ENCODE data around the gene KIF1C. TPM values are rescaled to one million over a fixed set of nuclear protein-coding genes. Genes with fewer than 3 reads are reported as not detected.
"Not testable (repeated sequence)": the region's sequence is repeated elsewhere in the genome, so short reads cannot be mapped to it uniquely, and the experiment has no call there.

The KIF1C gene
- total RNA-seq, 1 donor from 2014 or later: 12.5 TPM

DNA sequence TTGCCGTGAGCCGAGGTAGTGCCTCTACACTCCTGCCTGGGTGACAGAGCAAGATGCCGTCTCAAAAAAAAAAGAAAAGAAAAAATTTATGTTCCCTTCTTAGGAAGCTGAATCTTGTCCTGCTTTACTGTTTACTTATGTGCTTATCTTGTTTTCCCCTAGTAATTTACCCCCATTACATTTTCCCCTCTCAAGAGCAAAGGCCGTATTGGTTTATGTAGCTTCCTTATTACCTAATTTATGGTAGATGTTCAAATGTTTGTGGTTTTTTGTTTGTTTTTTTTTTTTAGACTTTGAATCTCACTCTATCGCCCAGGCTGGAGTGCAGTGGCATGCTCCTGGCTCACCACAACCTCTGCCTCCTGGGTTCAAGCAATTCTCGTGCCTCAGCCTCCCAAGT, 47.7 kb downstream of the KIF1C start:
- DNase-seq: no peak

DNA sequence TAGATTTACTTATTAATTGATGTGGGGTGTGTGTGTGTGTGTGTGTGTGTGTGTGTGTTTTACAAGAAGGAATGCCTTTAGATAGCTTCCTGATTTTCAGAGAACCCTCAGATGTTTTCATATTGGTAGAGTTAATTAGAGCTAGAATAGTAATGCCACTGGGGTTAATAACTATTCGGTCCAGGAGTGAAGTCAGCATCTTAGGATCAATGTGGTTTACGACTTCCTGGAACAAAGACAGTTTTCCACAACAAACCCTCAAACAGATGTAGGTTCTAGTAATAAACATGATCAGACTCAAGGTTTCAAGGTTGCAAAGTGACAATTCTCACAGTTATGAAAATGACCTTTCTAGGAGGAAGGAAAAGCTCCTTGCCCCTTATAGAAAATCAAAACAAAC, 49.7 kb downstream of the KIF1C start:
- DNase-seq: no peak

DNA sequence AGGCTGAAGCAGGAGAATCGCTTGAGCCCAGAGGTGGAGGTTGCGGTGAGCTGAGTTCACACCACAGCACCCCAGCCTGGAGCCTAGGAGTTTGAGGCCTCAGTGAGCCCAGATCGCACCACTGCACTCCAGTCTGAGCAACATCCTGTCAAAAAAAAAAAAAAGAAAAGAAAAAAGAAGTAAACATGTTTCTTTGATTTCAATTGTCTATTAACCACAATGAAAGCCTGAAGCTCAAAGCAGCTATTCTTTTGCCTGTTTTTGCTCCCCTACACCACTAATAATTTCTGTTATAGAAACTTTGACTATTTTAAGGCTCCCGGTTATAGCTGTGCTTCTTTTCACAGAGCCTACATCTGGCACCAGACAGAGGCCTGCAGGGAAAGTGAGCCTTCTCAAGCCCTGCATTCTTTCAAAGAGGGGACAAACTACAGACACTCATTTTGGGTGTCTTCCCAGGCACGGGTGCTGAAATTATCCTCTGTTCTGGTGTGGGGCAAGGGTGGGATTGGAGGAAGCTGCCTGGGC, 51.6 kb downstream of the KIF1C start:
- no peak for DNase-seq

DNA sequence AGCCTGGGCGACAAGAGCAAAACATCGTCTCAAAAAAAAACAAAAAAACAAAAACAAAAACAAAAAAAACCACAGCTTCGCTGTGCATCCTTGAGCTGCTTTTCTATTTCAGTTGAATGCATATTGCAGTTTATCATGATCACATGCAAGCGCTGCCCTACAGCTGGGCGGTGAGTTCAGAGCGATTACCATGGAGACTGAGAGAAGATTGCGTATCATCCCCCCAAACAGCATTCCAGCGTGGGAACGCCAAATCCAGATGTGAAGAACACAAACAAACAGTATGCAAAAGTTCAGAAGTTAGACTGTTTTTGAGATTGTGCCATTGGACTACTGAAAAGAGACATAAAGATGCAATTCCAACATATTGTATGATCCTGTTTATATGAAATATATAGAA, 52.5 kb downstream of the KIF1C start:
- DNase-seq: no peak

DNA sequence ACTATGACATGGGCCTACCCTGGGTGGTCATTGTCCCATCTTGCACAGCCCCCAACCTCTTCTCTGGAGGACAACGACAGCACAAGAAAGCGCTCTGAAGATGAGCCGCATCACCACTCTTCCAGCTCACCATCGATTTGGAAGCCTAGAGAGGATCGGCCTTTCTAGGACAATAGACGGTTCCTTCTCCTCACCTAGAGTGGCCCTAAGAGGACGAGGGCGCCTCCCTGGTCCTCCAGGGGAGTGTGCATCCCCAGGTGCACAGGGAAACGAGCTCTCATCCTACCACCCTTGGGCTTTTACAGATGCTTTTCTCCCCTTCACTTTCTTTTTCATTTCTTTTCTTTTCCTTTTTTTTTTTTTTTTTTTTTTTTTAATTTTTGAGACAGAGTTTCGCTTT, 57.8 kb downstream of the KIF1C start:
- no peak for DNase-seq

DNA sequence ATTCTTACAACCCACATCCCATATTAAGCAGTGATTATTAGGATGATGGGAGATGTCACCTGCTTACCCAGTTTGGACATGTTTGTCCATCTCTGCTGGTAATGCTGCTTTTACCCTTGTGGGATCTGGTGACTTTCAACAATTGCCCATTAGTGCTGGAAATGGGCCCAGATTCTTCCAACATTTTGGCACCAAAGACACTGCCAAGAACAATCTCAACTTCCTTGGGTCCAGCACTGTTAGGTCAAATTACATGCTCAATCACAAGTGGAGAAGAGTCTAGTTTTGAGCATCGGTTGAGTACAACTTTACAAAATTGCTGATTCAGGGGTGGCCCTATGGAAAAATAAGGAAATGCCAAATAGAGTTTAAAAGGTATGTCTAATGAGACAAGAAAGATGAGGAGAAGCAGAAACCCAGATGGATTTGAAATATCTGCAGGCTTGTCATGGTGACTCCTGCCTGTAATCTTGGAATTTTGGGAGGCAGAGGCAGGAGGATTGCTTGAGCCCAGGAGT, 67.5 kb downstream of the KIF1C start:
- DNase-seq: no peak

DNA sequence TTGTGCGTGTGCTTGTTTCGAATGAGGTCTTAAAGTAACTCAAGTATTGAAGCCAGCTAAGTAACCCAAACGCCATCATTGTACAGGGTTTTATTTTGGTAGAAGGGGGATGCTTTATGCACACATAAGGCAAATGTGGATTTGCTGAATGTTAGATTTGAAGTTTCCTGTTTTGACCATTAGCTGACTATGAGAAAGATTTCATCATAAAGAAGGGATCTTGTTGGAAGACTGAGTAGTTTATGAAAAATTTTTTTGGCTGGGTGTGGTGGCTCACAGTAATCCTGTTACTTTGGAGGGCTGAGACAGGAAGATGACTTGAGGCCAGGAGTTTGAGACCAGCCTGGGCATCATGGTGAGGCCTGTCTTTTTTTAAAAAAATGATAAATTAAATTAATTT, 70.5 kb downstream of the KIF1C start:
- DNase-seq: no peak

DNA sequence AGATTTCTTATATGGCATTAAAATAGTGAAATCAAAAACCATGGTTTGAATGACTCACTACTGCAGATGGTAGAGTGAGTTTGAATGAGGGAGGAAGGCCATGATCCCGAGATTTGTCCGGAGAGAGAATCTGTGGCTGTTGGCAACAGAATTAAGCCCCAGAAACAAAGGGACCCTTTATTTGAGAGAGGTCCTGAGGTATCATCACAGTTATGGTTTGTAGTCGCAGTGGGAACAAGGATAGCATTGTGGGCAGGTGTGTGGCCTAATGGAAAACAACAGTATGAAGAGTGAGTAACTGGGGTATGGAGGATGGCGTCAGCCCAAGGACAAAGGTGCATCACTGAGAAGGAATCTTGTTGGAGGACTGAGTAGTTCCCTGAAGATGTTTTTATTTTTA, 72.0 kb downstream of the KIF1C start:
- no peak for DNase-seq

DNA sequence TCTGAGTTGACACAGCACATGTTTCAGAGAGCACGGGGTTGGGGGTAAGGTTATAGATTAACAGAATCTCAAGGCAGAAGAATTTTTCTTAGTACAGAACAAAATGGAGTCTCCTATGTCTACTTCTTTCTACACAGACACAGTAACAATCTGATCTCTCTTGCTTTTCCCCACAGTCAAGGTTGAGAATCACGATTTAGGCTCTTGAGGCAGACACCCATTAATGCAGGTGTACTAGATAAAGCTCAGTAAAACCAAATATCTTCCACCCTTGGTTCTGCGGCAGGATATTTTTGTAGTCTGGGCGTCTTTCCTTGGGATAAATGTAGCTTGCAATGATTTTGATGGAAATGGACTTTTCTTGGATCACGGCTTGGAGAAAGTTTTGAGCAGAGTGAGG, 77.7 kb downstream of the KIF1C start:
- DNase-seq: not testable (repeated sequence)

DNA sequence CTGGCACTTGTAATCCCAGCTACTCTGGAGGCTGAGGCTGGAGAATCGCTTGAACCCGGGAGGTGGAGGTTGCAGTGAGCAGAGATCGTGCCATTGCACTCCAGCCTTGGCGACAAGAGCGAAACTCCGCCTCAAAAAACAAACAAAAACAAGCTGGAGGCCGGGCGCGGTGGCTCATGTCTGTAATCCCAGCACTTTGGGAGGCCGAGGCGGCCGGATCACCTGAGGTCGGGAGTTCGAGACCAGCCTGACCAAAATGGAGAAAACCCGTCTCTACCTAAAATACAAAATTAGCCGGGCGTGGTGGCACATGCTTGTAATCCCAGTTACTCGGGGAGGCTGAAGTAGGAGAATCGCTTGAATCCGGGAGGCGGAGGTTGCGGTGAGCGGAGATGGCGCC, 79.5 kb downstream of the KIF1C start:
- DNase-seq: not testable (repeated sequence)

DNA sequence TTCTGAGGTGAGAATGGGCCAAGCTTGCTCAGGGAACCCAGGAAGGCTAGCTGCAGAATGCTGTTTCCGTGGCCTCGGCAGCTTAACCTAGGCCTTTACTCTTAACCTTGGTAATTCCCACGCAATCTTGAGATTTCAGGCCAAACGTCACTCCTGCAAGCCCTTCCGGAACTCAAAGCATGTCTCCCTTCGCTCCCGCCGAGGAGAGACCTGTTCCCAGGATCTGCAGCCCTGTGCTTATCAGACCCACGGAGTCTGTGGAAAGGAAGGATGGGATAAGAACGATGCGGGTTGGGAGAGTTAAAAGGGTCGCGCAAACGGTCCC, 80.0 kb downstream of the KIF1C start:
- DNase-seq: no peak

Small RNA genes lying within 50 kb of the gene (small RNA-seq; reads per million reads assigned to genes)
- gene MIR6864 (0.09 reads per million), gene MIR6865 (not detected)

Other genes starting within 250 kb of the KIF1C start
- gene TM4SF5, start 226.1 kb upstream of the KIF1C start, total RNA-seq: not detected
- 0.62 TPM for gene VMO1, start 211.6 kb upstream of the KIF1C start, total RNA-seq
- not detected for gene GLTPD2, start 209.0 kb upstream of the KIF1C start, total RNA-seq
- gene PSMB6, start 201.8 kb upstream of the KIF1C start, total RNA-seq: 64.4 TPM
- 6.1 TPM for gene PLD2, start 190.8 kb upstream of the KIF1C start, total RNA-seq
- gene MINK1, start 164.6 kb upstream of the KIF1C start, total RNA-seq: 18.4 TPM
- gene C17orf107, start 98.4 kb upstream of the KIF1C start, total RNA-seq: 6.9 TPM
- 0.62 TPM for gene CHRNE, start 94.9 kb upstream of the KIF1C start, total RNA-seq
- not detected for gene GP1BA, start 65.7 kb upstream of the KIF1C start, total RNA-seq
- gene SLC25A11, start 57.9 kb upstream of the KIF1C start, total RNA-seq: 44.6 TPM
- gene RNF167, start 57.7 kb upstream of the KIF1C start, total RNA-seq: 10.3 TPM
- gene PFN1, start 49.4 kb upstream of the KIF1C start, total RNA-seq: 53.0 TPM
- 2.3 TPM for gene ENO3, start 46.8 kb upstream of the KIF1C start, total RNA-seq
- gene SPAG7, start 30.1 kb upstream of the KIF1C start, total RNA-seq: 21.1 TPM
- gene CAMTA2, start 10.3 kb upstream of the KIF1C start, total RNA-seq: 5.1 TPM
- gene INCA1, start 428 bp upstream of the KIF1C start, total RNA-seq: 0.31 TPM
- gene SLC52A1, start 37.5 kb downstream of the KIF1C start, total RNA-seq: not detected
- gene ZFP3, start 80.5 kb downstream of the KIF1C start, total RNA-seq: 9.8 TPM
- 14.3 TPM for gene ZNF232, start 113.9 kb downstream of the KIF1C start, total RNA-seq
- gene USP6, start 118.1 kb downstream of the KIF1C start, total RNA-seq: 0.16 TPM
- gene ZNF594, start 193.9 kb downstream of the KIF1C start, total RNA-seq: 39.0 TPM
- gene SCIMP, start 236.9 kb downstream of the KIF1C start, total RNA-seq: 0.16 TPM

Measured in occipital lobe (tissue), 3 donors.